ENCODE measurements around the gene PALD1. TPM values are rescaled to one million over a fixed set of nuclear protein-coding genes. Genes with fewer than 3 reads are reported as not detected.

Gene PALD1
- total RNA-seq, 4 donors from 2014 or later, result 6.2 to 12.1 (median 7.7) TPM

DNA sequence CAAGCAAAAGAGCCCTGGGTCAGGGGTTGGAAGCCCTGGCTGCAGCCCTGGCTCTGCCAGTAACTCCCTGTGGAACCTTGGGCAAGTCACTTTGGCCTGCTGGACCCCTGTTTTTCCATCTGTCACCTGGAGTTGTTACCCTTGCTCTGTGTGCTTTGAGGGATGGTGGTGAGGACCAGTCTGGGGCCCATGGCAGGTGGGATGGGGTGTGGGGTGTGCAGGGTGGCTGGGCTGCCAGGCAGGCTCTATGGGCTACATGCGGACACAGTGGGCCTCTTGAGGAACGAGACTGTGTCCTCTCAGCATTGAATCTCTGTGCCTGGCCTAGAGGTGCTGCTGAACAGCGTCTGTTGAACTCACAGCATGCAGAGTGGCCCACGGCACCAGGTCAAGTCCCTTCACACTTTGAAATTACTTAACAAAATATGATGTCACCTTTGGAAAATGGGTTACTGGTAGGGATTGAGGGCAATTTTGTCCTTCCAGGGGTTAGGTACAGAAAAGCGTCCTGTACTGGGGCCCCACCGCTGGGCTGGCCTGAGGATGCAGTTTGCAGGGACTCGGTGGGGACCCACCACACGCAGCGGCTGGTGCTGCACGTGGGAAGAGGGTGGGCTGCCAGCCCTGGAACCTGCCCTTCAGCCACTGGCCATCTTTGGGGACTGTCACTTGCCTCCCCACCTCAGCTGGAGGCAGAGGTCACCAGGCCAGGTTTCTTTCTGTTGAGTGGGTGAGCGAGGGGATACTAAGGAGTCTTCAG, 78.7 kb downstream of the PALD1 start:
- Histone ChIP-seq H3K27me3 (no peaks in the 10 kb centered on the region), H3K9me3 (no peaks in the 10 kb centered on the region), H3K4me3 (no peak overlapping the region), H3K27ac (no peak overlapping the region), H3K36me3 (peaks cover 3% of the 10 kb centered on the region), H3K4me1 (peaks cover 19% of the 10 kb centered on the region)
- no peak for DNase-seq (ENCODE audit: low spot score in 2 of 2)
- TF ChIP-seq, protein P1, sequence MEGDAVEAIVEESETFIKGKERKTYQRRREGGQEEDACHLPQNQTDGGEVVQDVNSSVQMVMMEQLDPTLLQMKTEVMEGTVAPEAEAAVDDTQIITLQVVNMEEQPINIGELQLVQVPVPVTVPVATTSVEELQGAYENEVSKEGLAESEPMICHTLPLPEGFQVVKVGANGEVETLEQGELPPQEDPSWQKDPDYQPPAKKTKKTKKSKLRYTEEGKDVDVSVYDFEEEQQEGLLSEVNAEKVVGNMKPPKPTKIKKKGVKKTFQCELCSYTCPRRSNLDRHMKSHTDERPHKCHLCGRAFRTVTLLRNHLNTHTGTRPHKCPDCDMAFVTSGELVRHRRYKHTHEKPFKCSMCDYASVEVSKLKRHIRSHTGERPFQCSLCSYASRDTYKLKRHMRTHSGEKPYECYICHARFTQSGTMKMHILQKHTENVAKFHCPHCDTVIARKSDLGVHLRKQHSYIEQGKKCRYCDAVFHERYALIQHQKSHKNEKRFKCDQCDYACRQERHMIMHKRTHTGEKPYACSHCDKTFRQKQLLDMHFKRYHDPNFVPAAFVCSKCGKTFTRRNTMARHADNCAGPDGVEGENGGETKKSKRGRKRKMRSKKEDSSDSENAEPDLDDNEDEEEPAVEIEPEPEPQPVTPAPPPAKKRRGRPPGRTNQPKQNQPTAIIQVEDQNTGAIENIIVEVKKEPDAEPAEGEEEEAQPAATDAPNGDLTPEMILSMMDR (IDR thresholded peaks at IDR 0.05), result no peak
- no peak for TF ChIP-seq EP300 (IDR thresholded peaks at IDR 0.05)
- no peak for TF ChIP-seq POLR2A (IDR thresholded peaks at IDR 0.05)
- no peak for TF ChIP-seq POLR2AphosphoS5 (IDR thresholded peaks at IDR 0.05)
- 94% methylated on average over 5 of the region's 11 CpGs for WGBS

DNA sequence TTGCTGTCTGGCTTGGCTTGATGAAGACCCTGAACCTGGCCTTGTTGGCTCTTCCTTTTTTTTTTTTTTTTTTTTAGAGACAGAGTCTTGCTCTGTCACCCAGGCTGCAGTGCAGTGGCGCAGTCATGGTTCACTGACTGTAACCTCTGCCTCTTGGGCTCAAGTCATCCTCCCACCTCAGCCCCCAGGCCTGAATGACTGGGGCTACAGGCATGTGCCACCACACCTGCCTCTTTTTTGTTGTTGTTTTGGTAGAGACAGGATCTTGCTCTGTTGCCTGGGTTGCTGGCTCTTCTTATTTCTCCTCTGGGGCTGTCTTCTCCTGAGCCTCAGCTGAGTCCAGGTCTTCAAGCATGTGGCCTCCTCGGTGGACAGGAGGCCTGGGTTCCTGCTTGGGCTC, 79.3 kb downstream of the PALD1 start:
- TF ChIP-seq POLR2A (IDR thresholded peaks at IDR 0.05) (no peak), EP300 (IDR thresholded peaks at IDR 0.05) (no peak), POLR2AphosphoS5 (IDR thresholded peaks at IDR 0.05) (no peak)
- TF ChIP-seq, protein P1 (IDR thresholded peaks at IDR 0.05), result no peak
- Histone ChIP-seq H3K27ac (no peak overlapping the region), H3K27me3 (no peaks in the 10 kb centered on the region), H3K9me3 (no peaks in the 10 kb centered on the region), H3K4me3 (no peak overlapping the region), H3K4me1 (peaks cover 19% of the 10 kb centered on the region), H3K36me3 (peaks cover 3% of the 10 kb centered on the region)
- no peak for DNase-seq (ENCODE audit: low spot score in 2 of 2)
- 78% methylated on average over 2 of the region's 2 CpGs for WGBS

DNA sequence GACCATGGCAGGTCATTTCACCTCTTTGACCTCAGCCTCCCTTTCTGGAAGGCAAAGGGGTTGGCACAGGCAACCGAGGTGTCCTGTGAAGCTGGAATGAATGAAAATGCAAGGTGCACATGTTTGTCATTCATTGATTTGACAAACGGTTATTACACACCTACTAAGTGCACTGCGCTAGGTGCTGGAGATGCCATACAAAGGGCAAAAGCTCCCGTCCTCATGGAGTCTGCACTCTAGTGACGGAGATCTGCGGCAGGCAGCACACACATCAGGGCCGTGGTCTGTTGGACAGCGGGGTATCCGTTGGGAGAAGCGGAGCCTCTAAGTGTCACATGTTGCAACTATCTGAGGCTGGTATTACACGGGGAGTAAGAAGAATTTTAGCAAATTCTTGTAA, 79.7 kb downstream of the PALD1 start:
- 90% methylated on average over 11 of the region's 11 CpGs for WGBS
- Histone ChIP-seq H3K27ac (no peak overlapping the region), H3K9me3 (no peaks in the 10 kb centered on the region), H3K4me1 (peaks cover 19% of the 10 kb centered on the region), H3K27me3 (no peaks in the 10 kb centered on the region), H3K36me3 (peaks cover 3% of the 10 kb centered on the region), H3K4me3 (no peak overlapping the region)
- TF ChIP-seq POLR2AphosphoS5 (IDR thresholded peaks at IDR 0.05), result no peak
- TF ChIP-seq EP300 (IDR thresholded peaks at IDR 0.05), result no peak
- TF ChIP-seq POLR2A (IDR thresholded peaks at IDR 0.05), result no peak
- TF ChIP-seq, protein P1 (IDR thresholded peaks at IDR 0.05), result no peak
- DNase-seq (ENCODE audit: low spot score in 2 of 2), result no peak

DNA sequence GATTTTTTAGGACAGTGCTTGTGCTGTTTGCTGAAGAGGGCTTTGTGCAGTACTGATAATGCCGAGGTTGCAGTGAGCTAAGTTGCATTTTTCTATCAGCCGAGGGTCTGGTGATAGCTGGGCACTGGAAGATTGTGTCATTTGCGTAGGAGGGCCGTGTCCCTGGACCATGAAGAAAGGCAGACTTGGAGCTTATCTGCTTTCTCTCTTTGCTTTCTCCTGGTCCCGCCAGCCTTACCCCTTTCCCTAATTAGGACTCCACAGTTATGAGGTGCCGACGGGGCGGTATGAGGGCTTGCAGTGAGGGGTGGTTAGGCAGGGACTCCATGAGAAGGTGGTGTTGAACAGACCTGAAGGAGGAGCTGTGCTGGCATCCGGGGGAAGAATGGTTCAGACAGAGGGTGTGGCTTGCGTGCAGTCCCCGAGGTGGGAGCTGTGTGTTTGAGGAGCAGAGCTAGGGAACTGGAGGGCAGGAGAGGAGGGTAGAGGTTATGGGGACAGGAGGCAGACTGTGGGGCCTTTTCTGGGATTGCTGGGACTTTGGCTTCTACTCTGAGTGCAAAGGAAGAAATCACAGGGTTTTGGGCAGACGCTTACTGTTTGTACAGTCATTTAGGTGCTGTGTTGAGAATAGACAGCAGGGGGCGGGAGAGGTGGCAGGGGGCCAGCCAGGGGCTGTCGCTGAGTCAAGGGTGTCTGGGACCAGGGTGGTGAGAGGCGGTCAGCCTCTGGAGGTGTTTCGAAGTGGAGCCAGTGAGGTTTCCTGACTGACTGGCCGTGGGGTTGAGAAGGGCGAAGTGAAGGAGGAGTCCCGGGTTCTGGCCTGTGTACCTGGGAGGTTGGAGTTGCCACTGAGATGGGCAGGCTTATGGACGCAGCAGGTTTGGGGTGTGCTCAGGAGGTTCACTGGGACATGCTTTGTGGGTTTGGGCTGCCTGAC, 80.6 kb downstream of the PALD1 start:
- Histone ChIP-seq H3K9me3 (no peaks in the 10 kb centered on the region), H3K4me1 (peaks cover 19% of the 10 kb centered on the region), H3K27me3 (no peaks in the 10 kb centered on the region), H3K36me3 (no peaks in the 10 kb centered on the region), H3K27ac (no peak overlapping the region), H3K4me3 (peak overlapping the region; percentile 23)
- no peak for DNase-seq (ENCODE audit: low spot score in 2 of 2)
- WGBS, result 46% methylated on average over 20 of the region's 20 CpGs
- TF ChIP-seq EP300 (IDR thresholded peaks at IDR 0.05) (no peak), POLR2AphosphoS5 (IDR thresholded peaks at IDR 0.05) (no peak)
- TF ChIP-seq, protein P1 (IDR thresholded peaks at IDR 0.05), result peak; percentile 29 to 49

DNA sequence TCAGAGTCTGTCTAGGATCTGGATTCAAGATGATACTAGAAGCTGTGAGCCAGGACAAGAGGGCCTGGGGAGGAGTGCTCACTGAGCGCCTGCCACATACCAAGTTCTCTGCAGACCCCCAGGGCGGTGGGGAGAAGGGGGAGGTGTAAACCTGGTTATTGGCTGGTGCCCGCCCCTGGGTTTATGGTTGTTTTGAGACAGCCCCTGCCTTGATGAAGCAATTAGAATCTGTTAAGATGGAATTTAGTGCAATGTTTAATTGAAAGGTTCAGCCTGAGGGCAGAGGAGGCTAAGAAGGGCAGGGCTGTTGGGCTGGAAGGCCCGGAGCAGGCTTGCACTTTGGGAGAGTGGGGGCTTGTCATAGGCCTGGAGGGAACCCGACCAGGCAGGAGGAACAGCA, 81.3 kb downstream of the PALD1 start:
- Histone ChIP-seq H3K4me1 (peaks cover 19% of the 10 kb centered on the region), H3K36me3 (no peaks in the 10 kb centered on the region), H3K27ac (no peak overlapping the region), H3K9me3 (no peaks in the 10 kb centered on the region), H3K27me3 (no peaks in the 10 kb centered on the region), H3K4me3 (no peak overlapping the region)
- no peak for TF ChIP-seq POLR2AphosphoS5 (IDR thresholded peaks at IDR 0.05)
- no peak for TF ChIP-seq EP300 (IDR thresholded peaks at IDR 0.05)
- TF ChIP-seq, protein P1 (IDR thresholded peaks at IDR 0.05), result no peak
- TF ChIP-seq POLR2A (IDR thresholded peaks at IDR 0.05), result no peak
- no peak for DNase-seq (ENCODE audit: low spot score in 2 of 2)
- WGBS, result 90% methylated on average over 5 of the region's 5 CpGs

Measured in suprapubic skin (tissue), 4 donors.